HG03066 (cell line): ENCODE results near the gene CEACAM18.

Experiments
- ATAC-seq: cut with Tn5 transposase; IDR thresholded peaks from one replicate; pipeline ENCODE4 v1.9.1; 2021; ENCODE audit warnings: low read depth; ENCODE audit not compliant: unreplicated experiment

CEACAM18 gene

DNA sequence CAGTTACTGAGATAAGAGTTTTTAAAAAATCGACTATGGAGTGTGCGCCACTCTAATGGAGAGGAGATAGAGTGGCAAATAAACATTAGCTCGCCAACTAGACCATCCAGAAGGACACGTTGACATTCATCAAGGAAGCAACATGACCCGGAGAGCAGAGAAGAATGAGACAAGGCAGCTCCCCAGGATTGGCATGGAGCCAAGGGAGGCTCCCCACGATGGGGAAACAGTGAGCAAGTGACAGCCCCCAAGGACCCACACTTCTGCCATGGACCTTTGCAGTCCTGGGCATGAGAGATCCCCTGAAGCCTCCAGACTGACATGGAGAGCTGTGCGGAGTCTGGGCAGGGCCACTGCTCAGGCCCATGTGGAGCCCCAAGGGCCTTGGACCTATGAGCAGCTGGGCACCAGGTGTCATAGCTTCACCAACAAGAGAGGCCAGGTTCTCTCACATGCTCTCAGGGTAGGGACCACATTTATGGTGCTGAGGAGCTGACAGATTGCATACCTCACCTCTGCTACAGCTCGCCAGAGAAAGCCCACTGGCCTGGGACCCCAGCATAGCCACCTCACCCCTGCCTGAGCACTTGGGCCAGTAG is 46.4 kb downstream of the CEACAM18 start:
- no peak for ATAC-seq

DNA sequence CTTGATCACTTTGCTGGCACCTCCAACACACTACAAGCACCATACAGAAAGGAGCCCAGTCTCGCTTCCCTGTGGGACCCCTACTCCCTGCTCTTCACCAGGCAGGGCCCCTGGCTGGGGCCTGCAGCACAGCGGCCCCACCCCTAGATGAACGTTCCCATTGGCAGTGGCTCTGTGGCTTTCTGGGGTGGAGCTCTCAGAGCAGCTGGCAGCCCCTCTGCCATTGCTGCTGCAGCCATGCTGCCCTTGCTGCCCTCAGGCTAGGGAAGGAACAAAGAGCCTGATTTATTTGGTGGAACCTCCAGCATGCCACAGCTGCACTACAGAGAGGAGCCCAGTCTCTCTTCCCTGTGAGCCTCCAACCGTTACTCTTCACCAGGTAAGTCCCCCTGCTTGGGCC is 47.3 kb downstream of the CEACAM18 start:
- ATAC-seq = no peak

DNA sequence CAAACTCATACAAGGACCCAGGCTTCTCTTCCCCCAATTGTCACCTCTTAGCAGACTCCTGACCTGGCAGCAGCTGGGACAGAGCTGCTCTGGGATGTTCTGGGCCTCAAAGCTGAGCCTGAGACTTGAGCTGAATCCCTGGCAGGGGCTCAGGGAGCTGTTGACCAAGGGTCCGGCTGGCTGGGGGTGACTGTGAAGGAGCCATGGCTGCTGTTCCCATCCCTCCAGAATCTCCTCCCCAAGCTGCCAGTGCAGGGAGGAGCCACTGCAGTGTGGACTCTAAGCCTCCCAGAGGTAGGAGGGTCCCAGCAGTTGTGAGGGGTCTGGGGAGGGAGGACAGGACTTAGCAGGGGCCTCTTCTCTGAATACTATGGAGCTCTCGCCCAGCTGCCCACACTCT is 51.0 kb downstream of the CEACAM18 start:
- ATAC-seq = no peak

DNA sequence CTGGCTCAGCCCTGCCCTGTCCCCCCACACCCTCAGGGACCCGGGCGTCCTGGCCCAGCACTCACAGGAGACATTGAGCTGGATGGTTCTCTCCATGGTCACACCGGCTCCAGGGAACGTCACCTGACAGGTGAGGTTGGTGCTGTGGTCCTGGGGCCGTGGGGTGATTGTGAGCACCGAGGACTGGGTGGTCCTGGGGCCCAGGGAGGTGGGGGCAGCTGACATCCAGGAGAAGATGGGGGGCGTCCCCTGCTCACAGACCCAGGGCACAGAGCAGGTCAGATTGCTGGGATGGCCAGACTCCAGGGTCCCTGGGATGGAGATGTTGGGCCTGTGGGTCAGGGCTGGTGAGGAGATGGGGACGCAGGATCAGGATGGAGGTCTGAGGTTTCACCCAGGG is 52.3 kb downstream of the CEACAM18 start:
- no peak for ATAC-seq

DNA sequence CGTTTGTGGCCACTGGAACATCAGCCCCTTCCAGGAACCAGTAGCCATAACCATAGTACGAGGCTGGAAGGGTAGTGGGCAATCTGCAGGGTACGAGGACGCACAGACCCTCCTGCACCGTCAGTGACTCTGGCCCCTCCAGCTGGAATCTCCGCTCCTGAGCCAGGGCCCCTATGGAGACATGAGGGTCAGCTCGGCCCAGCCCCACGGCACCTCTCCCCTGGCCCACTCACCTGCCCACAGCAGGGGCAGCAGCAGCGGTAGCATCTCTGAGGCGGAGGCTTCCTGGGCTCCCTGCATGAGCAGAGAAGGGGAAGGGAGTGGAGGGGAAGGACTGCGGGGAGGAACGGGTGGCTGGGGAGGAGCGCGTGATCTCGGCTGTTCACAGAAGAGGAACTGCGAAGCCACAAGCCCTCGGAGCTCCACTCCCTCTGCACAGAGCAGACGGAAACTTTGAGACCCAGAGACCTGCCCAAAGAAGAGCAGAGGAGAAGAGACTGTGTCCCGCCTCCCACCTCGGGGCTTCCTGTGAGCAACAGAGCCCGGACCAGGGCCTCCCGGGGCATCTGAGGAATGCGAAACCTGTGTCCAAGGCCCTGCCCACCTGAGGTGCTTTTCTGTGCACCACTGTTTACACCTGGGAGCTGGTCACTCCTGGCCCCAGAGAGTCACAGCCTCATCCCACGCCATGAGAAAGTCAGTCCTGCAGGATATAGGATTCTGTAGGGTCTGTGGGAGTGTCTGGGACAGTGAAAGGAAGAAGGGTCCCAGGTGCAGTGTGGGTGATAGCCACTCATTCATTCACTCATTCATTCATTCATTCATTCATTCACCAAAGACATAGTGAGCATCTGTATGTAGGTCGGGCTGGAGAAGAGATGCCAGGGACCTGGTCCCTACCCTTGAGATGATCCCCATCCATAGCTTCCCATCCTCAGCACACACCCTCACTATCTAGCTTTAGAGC is 53.3 kb downstream of the CEACAM18 start, which contains the start of gene SIGLEC6:
Gene SIGLEC6, minus strand, starts transcription at position 322 of the 967 bp plus-strand sequence. Its CDS starts 22 bp downstream, at position 300.
- no peak for ATAC-seq

DNA sequence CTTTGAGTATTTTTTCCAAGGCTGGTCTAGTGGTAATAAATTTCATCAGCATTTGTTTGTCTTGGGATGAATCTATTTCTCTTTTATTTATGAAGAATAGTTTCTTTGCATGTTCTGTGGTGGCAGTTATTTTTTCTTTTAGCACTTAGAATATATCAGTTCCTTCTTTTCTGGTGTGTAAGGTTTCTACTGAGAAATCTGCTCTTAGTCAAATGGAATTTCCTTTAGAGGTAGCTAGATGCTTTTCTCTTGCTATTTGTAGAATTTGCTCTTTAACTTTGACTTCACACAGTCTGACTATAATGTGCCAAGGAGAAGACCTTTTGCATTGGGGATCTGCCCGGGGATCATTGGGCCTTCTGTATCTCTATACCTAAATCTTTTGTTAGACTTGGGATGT is 57.2 kb downstream of the CEACAM18 start:
- ATAC-seq = no peak

DNA sequence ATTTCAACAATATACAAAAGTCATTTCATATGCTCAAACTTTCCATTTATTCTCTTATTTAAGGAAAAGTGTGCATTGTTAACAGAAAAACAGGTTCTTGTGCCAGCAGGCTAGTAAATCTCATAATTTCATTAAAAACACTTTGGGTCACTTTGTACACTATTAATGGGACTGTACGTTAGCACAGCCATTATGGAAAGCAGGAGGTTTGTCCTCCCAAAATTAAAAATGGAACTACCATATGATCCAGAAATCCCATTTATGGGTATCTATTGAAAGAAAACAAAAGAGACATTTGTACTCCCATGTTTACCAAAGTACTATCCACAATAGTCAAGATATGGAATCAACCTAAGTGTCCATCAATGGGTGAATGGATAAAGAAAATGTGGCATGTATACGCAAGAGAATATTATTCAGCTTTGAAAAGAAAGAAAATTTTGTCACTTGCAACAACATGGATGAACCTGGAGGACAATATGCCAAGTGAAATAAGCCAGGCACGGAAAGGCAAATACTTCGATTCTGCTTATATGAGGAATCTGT is 61.6 kb downstream of the CEACAM18 start:
- ATAC-seq = no peak
